Measurements from ENCODE around the gene EPGN. TPM values are rescaled to one million over a fixed set of nuclear protein-coding genes. Genes with fewer than 3 reads are reported as not detected.

Gene EPGN
- total RNA-seq, 3 donors from 2014 or later (not counting 1 experiment from before 2014, with no cell fraction given), result not detected

DNA sequence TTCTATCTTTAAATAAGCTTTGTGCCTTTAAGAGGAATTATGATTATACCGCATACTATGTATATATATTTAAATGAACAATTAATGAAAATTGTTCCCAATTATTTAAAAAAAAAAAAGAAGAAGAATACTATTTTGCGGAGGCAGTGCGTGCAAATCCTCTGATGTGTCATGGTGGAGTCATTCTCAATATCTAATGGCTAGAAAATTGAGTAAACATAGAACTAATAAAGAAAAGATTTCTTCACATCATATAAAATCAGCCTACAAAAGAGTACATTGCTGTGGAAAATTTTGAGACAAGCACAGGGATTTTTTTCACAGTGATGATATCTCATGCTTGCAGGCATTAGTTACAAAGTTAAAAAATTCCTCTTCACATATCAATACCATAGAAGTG lies 54.1 kb downstream of the EPGN start:
- Histone ChIP-seq H3K4me3 (ENCODE audit: low read length) (no peak overlapping the region), H3K4me1 (ENCODE audit: control insufficient read depth, insufficient read depth, low read length) (peaks cover 12% of the 10 kb centered on the region), H3K27me3 (ENCODE audit: control insufficient read depth, insufficient read depth, low read length) (peaks cover 25% of the 10 kb centered on the region), H3K9me3 (ENCODE audit: control insufficient read depth, insufficient read depth, low read length) (no peaks in the 10 kb centered on the region), H3K27ac (ENCODE audit: low read length) (no peak overlapping the region), H3K36me3 (ENCODE audit: control insufficient read depth, insufficient read depth, low read length) (no peaks in the 10 kb centered on the region)
- ATAC-seq, result no peak
- peaks cover 26 to 37% of the 10 kb centered on the region in 2 donors for H3K27me3 Mint-ChIP-seq (ENCODE audit: low read depth in 2 of 2)
- intact Hi-C loops (cut with micrococcal nuclease), result no loop called here
- TF ChIP-seq, protein P1, sequence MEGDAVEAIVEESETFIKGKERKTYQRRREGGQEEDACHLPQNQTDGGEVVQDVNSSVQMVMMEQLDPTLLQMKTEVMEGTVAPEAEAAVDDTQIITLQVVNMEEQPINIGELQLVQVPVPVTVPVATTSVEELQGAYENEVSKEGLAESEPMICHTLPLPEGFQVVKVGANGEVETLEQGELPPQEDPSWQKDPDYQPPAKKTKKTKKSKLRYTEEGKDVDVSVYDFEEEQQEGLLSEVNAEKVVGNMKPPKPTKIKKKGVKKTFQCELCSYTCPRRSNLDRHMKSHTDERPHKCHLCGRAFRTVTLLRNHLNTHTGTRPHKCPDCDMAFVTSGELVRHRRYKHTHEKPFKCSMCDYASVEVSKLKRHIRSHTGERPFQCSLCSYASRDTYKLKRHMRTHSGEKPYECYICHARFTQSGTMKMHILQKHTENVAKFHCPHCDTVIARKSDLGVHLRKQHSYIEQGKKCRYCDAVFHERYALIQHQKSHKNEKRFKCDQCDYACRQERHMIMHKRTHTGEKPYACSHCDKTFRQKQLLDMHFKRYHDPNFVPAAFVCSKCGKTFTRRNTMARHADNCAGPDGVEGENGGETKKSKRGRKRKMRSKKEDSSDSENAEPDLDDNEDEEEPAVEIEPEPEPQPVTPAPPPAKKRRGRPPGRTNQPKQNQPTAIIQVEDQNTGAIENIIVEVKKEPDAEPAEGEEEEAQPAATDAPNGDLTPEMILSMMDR (IDR thresholded peaks at IDR 0.05), result no peak
- no peaks in the 10 kb centered on the region for H3K36me3 Mint-ChIP-seq
- no peak for DNase-seq
- no peak overlapping the region for H3K27ac Mint-ChIP-seq
- H3K4me3 Mint-ChIP-seq, result no peak overlapping the region
- peaks cover 17 to 18% of the 10 kb centered on the region in 2 donors for H3K4me1 Mint-ChIP-seq
- WGBS (ENCODE audit: insufficient coverage), result no CpG with 5 or more reads among the region's 3 CpGs
- H3K9me3 Mint-ChIP-seq, result no peaks in the 10 kb centered on the region

DNA sequence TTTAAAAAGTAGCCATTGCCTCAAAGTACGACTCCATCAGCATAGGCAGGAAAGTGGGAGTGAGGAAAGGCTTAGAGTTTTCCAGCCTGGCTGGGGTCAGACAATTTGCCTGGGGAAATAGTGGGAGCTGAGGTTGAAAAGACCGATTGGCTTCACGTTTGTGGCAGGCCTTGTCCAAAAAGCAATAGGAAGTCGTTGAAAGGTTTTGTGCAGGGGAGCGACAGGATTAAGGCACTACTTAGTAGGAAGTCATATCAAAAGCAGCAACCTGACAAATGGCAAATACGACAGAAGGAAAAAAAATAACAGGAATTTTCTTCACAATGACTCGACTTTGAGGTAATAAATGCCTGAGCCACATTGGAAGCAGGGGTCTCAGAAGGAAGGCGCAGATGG lies 56.0 kb downstream of the EPGN start:
- peak overlapping the region; percentile 59 for H3K4me3 Mint-ChIP-seq
- Histone ChIP-seq H3K9me3 (ENCODE audit: control insufficient read depth, insufficient read depth, low read length) (no peaks in the 10 kb centered on the region), H3K36me3 (ENCODE audit: control insufficient read depth, insufficient read depth, low read length) (no peaks in the 10 kb centered on the region), H3K27me3 (ENCODE audit: control insufficient read depth, insufficient read depth, low read length) (peaks cover 22% of the 10 kb centered on the region), H3K4me3 (ENCODE audit: low read length) (no peak overlapping the region), H3K4me1 (ENCODE audit: control insufficient read depth, insufficient read depth, low read length) (peaks cover 12% of the 10 kb centered on the region), H3K27ac (ENCODE audit: low read length) (no peak overlapping the region)
- peaks cover 17 to 18% of the 10 kb centered on the region in 2 donors for H3K4me1 Mint-ChIP-seq
- WGBS (ENCODE audit: insufficient coverage), result 21% methylated on average over 8 of the region's 8 CpGs
- ATAC-seq (no peak), DNase-seq (no peak)
- TF ChIP-seq, protein P1 (IDR thresholded peaks at IDR 0.05), result no peak
- peaks cover 26 to 38% of the 10 kb centered on the region in 2 donors for H3K27me3 Mint-ChIP-seq (ENCODE audit: low read depth in 2 of 2)
- no peaks in the 10 kb centered on the region for H3K9me3 Mint-ChIP-seq
- intact Hi-C loops (cut with micrococcal nuclease), result no loop called here
- no peak overlapping the region for H3K27ac Mint-ChIP-seq
- H3K36me3 Mint-ChIP-seq, result no peaks in the 10 kb centered on the region

DNA sequence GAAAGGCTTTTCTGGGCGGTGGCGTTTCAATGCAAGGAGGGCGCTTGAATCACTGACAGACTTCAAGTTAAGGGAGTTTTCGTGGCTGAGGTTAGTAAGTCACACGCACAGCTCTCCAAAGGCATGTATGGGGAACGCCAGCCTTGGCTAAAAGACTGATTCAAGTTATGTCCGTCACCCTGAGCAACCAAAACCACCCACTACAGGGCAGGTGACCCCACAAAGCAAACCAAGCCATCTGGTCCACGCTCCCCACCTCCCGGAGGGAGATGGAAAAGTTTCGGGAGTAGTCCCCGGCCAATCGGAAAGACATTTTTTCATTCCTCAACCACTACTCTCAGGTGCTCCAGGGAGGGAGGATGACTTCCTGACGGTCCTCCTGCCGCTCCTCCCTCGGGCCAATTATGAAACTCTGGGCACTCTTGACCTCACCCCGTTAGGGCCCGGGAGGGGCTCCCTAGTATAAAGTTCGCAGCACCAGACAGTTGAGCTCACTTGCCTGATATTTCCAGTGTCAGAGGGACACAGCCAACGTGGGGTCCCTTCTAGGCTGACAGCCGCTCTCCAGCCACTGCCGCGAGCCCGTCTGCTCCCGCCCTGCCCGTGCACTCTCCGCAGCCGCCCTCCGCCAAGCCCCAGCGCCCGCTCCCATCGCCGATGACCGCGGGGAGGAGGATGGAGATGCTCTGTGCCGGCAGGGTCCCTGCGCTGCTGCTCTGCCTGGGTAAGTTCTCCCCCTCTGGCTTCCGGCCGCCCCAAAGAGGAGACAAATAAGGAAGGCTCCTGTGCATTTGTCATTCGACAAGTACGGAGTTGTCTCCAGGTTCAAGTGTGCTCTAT lies 56.6 kb downstream of the EPGN start, which contains the start of gene EREG:
Gene EREG, plus strand, starts transcription at position 494 of the 840 bp plus-strand sequence. Its CDS starts 164 bp downstream, at position 658.
- WGBS (ENCODE audit: insufficient coverage), result 3% methylated on average over 40 of the region's 40 CpGs
- H3K36me3 ChIP-seq (ENCODE audit: control insufficient read depth, insufficient read depth, low read length), result no peaks in the 10 kb centered on the region
- no peaks in the 10 kb centered on the region for H3K9me3 Mint-ChIP-seq
- TF ChIP-seq, protein P1 (IDR thresholded peaks at IDR 0.05), result no peak
- H3K4me3 Mint-ChIP-seq, result peak within 1 kb of the TSS; percentile 74
- no peaks in the 10 kb centered on the region for H3K36me3 Mint-ChIP-seq
- intact Hi-C loops (cut with micrococcal nuclease), result no loop called here
- peak within 1 kb of the TSS; percentile 18 for H3K4me3 ChIP-seq (ENCODE audit: low read length)
- peak; percentile 65 to 70 (median 69) for ATAC-seq
- no peaks in the 10 kb centered on the region for H3K9me3 ChIP-seq (ENCODE audit: control insufficient read depth, insufficient read depth, low read length)
- H3K4me1 ChIP-seq (ENCODE audit: control insufficient read depth, insufficient read depth, low read length), result peaks cover 12% of the 10 kb centered on the region
- peaks cover 22% of the 10 kb centered on the region for H3K27me3 ChIP-seq (ENCODE audit: control insufficient read depth, insufficient read depth, low read length)
- no peak within 1 kb of the TSS for H3K27ac ChIP-seq (ENCODE audit: low read length)
- H3K27ac Mint-ChIP-seq, result peak within 1 kb of the TSS in 1 of 2 donors; percentile 43
- H3K27me3 Mint-ChIP-seq (ENCODE audit: low read depth in 2 of 2), result peaks cover 26 to 38% of the 10 kb centered on the region in 2 donors
- peak; percentile 17 to 39 for DNase-seq
- H3K4me1 Mint-ChIP-seq, result peaks cover 17 to 18% of the 10 kb centered on the region in 2 donors

All from natural killer cell (primary cell).